ENCODE data around the gene PLPP4. TPM values are rescaled to one million over a fixed set of nuclear protein-coding genes. Genes with fewer than 3 reads are reported as not detected.

PLPP4 gene
- total and polyA plus RNA-seq, 2 experiments from 2014 or later = 0.74 to 1.0 TPM

DNA sequence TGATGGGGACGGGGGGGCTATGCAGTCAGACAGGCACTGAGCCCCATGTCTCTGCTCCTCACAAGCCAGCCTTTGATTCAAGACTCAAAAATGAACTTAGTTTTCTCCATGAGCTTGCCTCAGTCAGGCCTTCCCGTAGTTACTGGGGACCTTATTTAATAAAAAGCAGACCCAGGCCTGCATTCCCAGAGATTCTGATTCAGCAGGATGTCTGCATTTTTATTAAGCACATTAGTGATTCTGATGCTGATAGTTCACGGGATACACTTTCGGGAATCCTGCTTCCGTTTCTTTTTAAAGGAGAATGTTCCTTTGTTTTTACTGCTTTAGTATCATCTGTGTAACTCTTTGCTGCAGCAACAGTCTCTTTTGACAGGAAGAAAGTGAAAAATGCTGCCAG is 28.3 kb upstream of the PLPP4 start:
- TF ChIP-seq, protein P1, sequence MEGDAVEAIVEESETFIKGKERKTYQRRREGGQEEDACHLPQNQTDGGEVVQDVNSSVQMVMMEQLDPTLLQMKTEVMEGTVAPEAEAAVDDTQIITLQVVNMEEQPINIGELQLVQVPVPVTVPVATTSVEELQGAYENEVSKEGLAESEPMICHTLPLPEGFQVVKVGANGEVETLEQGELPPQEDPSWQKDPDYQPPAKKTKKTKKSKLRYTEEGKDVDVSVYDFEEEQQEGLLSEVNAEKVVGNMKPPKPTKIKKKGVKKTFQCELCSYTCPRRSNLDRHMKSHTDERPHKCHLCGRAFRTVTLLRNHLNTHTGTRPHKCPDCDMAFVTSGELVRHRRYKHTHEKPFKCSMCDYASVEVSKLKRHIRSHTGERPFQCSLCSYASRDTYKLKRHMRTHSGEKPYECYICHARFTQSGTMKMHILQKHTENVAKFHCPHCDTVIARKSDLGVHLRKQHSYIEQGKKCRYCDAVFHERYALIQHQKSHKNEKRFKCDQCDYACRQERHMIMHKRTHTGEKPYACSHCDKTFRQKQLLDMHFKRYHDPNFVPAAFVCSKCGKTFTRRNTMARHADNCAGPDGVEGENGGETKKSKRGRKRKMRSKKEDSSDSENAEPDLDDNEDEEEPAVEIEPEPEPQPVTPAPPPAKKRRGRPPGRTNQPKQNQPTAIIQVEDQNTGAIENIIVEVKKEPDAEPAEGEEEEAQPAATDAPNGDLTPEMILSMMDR (IDR thresholded peaks at IDR 0.05; ENCODE audit: low read depth, low read length) = no peak
- no peak for DNase-seq (ENCODE audit: low read depth in 1 of 2, low spot score in 1 of 2)
- H3K4me3 ChIP-seq = no peak overlapping the region
- H3K27ac ChIP-seq = no peak overlapping the region
- no peaks in the 10 kb centered on the region for H3K9me3 ChIP-seq (ENCODE audit: low read depth)
- H3K36me3 ChIP-seq = no peaks in the 10 kb centered on the region
- no peaks in the 10 kb centered on the region for H3K4me1 ChIP-seq (ENCODE audit: low read depth)
- H3K27me3 ChIP-seq = no peaks in the 10 kb centered on the region

DNA sequence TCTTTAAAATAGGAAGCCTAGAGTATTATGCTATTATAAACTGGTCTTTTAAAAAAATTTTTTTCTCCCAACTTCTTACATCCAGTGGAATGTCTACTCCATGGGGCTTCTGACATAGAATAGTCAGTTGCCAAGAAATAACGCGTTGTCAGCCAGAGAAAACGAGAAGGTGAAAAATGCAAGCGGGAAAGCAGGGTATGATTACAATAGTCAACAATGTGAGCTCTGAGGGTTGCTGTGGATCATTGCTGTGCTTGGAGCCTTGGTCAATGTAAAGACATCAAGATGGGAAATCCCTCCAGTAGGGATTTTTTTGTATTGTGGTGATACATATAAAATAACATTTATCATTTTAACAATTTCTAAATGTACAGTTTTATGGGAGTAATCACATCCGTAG is 27.6 kb upstream of the PLPP4 start:
- H3K4me3 ChIP-seq = no peak overlapping the region
- H3K9me3 ChIP-seq (ENCODE audit: low read depth) = no peaks in the 10 kb centered on the region
- no peaks in the 10 kb centered on the region for H3K27me3 ChIP-seq
- H3K27ac ChIP-seq = no peak overlapping the region
- no peak for DNase-seq (ENCODE audit: low read depth in 1 of 2, low spot score in 1 of 2)
- no peaks in the 10 kb centered on the region for H3K36me3 ChIP-seq
- H3K4me1 ChIP-seq (ENCODE audit: low read depth) = no peaks in the 10 kb centered on the region
- TF ChIP-seq, protein P1 (IDR thresholded peaks at IDR 0.05; ENCODE audit: low read depth, low read length) = no peak

DNA sequence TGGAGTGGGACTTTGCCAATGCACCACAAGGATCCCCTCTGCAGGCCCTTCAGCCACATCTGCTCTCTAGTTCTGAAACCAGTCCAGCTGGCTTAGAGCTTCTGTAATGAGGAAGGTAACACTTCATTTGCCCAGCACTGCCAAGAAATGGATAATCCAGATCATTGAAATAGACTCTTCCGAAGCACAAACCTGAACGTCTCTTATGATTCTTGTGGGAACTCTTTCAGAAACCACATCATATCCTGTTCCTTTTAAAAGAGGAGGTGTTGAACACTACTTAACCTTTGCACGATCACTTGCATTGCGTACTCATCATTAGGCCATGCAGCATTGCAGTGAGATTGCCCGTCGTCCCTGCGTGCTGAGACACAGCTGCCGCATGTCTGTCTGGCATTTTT is 25.8 kb upstream of the PLPP4 start:
- TF ChIP-seq, protein P1 (IDR thresholded peaks at IDR 0.05; ENCODE audit: low read depth, low read length) = no peak
- Histone ChIP-seq H3K9me3 (ENCODE audit: low read depth) (no peaks in the 10 kb centered on the region), H3K27me3 (no peaks in the 10 kb centered on the region), H3K27ac (no peak overlapping the region), H3K4me1 (ENCODE audit: low read depth) (no peaks in the 10 kb centered on the region), H3K36me3 (no peaks in the 10 kb centered on the region), H3K4me3 (no peak overlapping the region)
- no peak for DNase-seq (ENCODE audit: low read depth in 1 of 2, low spot score in 1 of 2)

DNA sequence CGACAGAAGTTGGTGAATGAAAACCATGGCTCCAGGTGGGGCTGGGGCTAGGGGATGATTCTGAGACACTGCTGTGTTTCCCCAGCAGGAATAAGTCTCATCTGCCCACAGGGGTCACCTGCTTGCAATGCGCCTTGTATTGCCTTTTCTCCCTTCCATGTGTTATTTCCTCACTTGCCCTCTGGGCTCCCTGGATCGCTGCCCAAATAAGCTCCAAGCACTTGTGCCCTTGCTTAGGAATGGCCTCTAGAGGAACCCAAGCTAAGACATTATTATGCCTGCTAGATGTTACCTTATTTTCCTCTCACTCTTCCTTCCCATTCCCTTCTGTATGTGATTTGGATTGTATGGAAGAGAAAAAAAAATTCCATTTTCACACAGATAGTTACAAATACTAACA is 24.8 kb upstream of the PLPP4 start:
- H3K9me3 ChIP-seq (ENCODE audit: low read depth) = no peaks in the 10 kb centered on the region
- no peak overlapping the region for H3K27ac ChIP-seq
- DNase-seq (ENCODE audit: low read depth in 1 of 2, low spot score in 1 of 2) = no peak
- H3K4me3 ChIP-seq = no peak overlapping the region
- no peaks in the 10 kb centered on the region for H3K4me1 ChIP-seq (ENCODE audit: low read depth)
- TF ChIP-seq, protein P1 (IDR thresholded peaks at IDR 0.05; ENCODE audit: low read depth, low read length) = no peak
- no peaks in the 10 kb centered on the region for H3K36me3 ChIP-seq
- no peaks in the 10 kb centered on the region for H3K27me3 ChIP-seq

DNA sequence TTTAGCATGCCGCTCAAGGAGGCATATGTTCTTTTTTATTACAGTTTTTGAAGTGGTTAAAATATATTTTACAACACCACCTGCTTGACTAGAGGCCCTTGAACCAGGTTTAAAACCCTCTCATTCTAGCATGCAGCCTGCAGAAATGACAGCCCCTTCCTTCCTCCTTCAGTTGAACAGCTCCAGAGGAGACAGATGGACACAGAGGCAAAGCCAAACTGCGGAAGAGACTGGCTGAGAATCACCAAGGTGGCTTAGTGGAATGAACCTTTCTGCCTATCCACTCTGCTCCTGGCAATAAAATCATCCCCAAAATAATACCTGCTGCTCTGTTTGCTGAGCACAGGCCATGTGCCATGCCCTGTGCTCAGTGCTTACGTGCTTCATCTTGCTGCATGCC is 23.9 kb upstream of the PLPP4 start:
- no peak for DNase-seq (ENCODE audit: low read depth in 1 of 2, low spot score in 1 of 2)
- H3K4me3 ChIP-seq = no peak overlapping the region
- no peaks in the 10 kb centered on the region for H3K36me3 ChIP-seq
- no peaks in the 10 kb centered on the region for H3K4me1 ChIP-seq (ENCODE audit: low read depth)
- no peak overlapping the region for H3K27ac ChIP-seq
- no peaks in the 10 kb centered on the region for H3K9me3 ChIP-seq (ENCODE audit: low read depth)
- TF ChIP-seq, protein P1 (IDR thresholded peaks at IDR 0.05; ENCODE audit: low read depth, low read length) = no peak
- H3K27me3 ChIP-seq = no peaks in the 10 kb centered on the region

Data from cardiac muscle cell (in vitro differentiated cells and primary cell).